Femur (tissue), 1 donor: ENCODE measurements around the gene SOS2.
"Not testable (repeated sequence)": the region's sequence is repeated elsewhere in the genome, so short reads cannot be mapped to it uniquely, and the experiment has no call there.

Source experiments
- DNase-seq: peaks from one replicate; pipeline ENCODE4 v3.0.0-alpha.2; 2017

The SOS2 gene

GRCh38 chr14:50083467-50084337 is 147.7 kb downstream of the SOS2 start:
- DNase-seq: no peak

GRCh38 chr14:50082784-50083466 is 148.5 kb downstream of the SOS2 start:
- no peak for DNase-seq

GRCh38 chr14:50082308-50082742 is 149.1 kb downstream of the SOS2 start:
- no peak for DNase-seq

GRCh38 chr14:50079103-50079502 is 152.3 kb downstream of the SOS2 start:
- not testable (repeated sequence) for DNase-seq

GRCh38 chr14:50073663-50074062 is 157.7 kb downstream of the SOS2 start:
- DNase-seq: not testable (repeated sequence)

- no peak for DNase-seq
Measured at GRCh38 chr14:50072395-50072794, 159.0 kb downstream of the SOS2 start.

GRCh38 chr14:50070840-50071548 is 160.4 kb downstream of the SOS2 start:
- no peak for DNase-seq

- no peak for DNase-seq
Measured at GRCh38 chr14:50070230-50070629, 161.1 kb downstream of the SOS2 start.

GRCh38 chr14:50069325-50069724 is 162.1 kb downstream of the SOS2 start:
- no peak for DNase-seq

- DNase-seq: no peak
Measured at GRCh38 chr14:50068496-50068895, 162.9 kb downstream of the SOS2 start.

- DNase-seq: no peak
Measured at GRCh38 chr14:50067723-50068495, 163.5 kb downstream of the SOS2 start.
